Measurements from ENCODE around the gene ATXN1.

Gene ATXN1

DNA sequence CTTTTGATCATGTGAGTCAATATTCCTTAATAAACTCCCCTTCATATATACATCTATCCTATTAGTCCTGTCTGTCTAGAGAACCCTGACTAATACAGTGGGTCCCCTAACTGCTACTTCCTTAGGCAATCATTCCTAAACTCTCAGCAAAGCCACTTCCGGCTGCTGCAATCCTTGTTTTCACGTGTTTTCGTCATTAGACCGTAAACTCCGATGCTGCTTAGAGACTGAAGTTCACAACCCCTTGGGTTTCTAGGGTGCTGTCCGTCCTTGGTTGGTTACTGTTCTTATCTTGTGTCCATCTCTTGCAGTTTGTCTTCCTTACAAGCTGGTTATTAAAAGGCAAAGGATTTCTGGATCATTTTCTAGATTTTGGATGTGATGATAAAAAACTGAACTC, 416.5 kb downstream of the ATXN1 start:
- Histone ChIP-seq H4K91ac (ENCODE audit: low read length) (no peak overlapping the region), H3K4me2 (ENCODE audit: low read length, poor library complexity, severe bottlenecking) (no peak overlapping the region), H3K36me3 (ENCODE audit: control insufficient read depth in 1 of 2, insufficient read depth in 2 of 2, low read depth in 1 of 2, low read length in 2 of 2) (peaks cover 0 to 6% of the 10 kb centered on the region in 2 experiments), H3K14ac (ENCODE audit: low read length in 2 of 2) (no peak overlapping the region), H2AK5ac (ENCODE audit: low read length, severe bottlenecking) (no peak overlapping the region), H2BK5ac (ENCODE audit: low read depth, low read length, poor library complexity, severe bottlenecking) (no peak overlapping the region), H3K27me3 (ENCODE audit: control insufficient read depth in 1 of 2, insufficient read depth in 1 of 2, low read length in 2 of 2) (no peaks in the 10 kb centered on the region), H3K27ac (ENCODE audit: low read length, poor library complexity, severe bottlenecking) (peak overlapping the region; percentile 63), H3K4ac (ENCODE audit: low read depth in 1 of 2, low read length in 2 of 2) (peak overlapping the region; percentile 42 to 75), H3K79me1 (replicated peaks; ENCODE audit: low read length, poor library complexity, severe bottlenecking) (peaks cover 8% of the 10 kb centered on the region), H2BK120ac (ENCODE audit: low read depth, low read length) (no peak overlapping the region), H2AFZ (ENCODE audit: low read depth, low read length) (no peak overlapping the region), H3K18ac (ENCODE audit: low read depth in 1 of 2, low read length in 2 of 2) (peak overlapping the region in 1 of 2 experiments; percentile 15), H3K23ac (ENCODE audit: low read length in 2 of 2) (no peak overlapping the region), H3K4me1 (ENCODE audit: control insufficient read depth, insufficient read depth, low read depth, low read length) (peaks cover 15% of the 10 kb centered on the region), H3K9ac (ENCODE audit: low read length) (peak overlapping the region; percentile 73), H2BK15ac (ENCODE audit: low read depth, poor library complexity, severe bottlenecking) (no peak overlapping the region), H3K9me3 (ENCODE audit: control insufficient read depth, low read length) (no peaks in the 10 kb centered on the region), H3K4me3 (ENCODE audit: insufficient read depth in 1 of 2, low read depth in 1 of 2, low read length in 2 of 2) (no peak overlapping the region), H2BK12ac (ENCODE audit: low read length in 2 of 2) (peak overlapping the region; percentile 6 to 31), H4K8ac (ENCODE audit: low read length) (peak overlapping the region; percentile 83)
- 5% methylated on average over 6 of the region's 6 CpGs for WGBS
- peak; percentile 99 for DNase-seq

DNA sequence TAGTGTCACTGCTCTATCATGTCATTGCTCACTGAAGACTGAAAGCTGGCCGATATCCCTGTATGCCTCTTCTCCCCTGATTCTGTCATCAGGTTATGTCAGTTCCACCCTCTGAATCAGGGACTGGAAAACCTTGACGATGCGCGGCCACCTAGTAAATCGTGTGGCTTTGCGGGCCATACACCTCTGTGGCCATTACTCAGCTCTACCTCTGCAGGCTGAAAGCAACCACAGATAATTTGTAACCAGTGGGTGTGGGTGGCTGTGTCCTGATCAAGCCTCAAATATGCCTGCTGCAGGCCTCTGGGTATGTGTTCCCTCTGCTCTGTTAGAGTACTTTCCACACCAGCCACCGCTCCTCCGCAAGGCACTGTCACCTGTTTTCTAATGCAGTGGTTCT, 417.7 kb downstream of the ATXN1 start:
- 96% methylated on average over 8 of the region's 8 CpGs for WGBS
- Histone ChIP-seq H2AK5ac (ENCODE audit: low read length, severe bottlenecking) (peak overlapping the region; percentile 4), H3K14ac (ENCODE audit: low read length in 2 of 2) (peak overlapping the region in 1 of 2 experiments; percentile 44)

DNA sequence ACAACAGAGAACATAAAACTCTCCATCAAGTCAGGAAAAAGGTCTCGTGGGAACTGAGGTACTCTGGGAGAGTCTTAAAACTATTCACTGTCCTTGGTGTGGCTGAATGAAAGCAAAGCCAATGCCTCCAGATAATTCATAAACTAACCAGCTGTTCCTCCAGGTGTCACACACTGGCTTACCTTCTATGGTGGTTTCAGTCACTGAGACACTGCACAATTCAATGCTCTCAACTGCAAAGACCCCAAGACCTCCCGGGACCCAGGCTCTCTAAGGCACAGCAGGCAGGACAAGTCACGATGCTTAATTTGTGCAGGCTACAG, 422.0 kb downstream of the ATXN1 start:
- Histone ChIP-seq H2BK15ac (ENCODE audit: low read depth, poor library complexity, severe bottlenecking) (no peak overlapping the region), H3K27me3 (ENCODE audit: control insufficient read depth in 1 of 2, insufficient read depth in 1 of 2, low read length in 2 of 2) (no peaks in the 10 kb centered on the region), H3K4me3 (ENCODE audit: insufficient read depth in 1 of 2, low read depth in 1 of 2, low read length in 2 of 2) (peak overlapping the region in 1 of 2 experiments; percentile 29), H2BK5ac (ENCODE audit: low read depth, low read length, poor library complexity, severe bottlenecking) (no peak overlapping the region), H2AK5ac (ENCODE audit: low read length, severe bottlenecking) (no peak overlapping the region), H3K4me2 (ENCODE audit: low read length, poor library complexity, severe bottlenecking) (no peak overlapping the region), H3K18ac (ENCODE audit: low read depth in 1 of 2, low read length in 2 of 2) (peak overlapping the region; percentile 31 to 50), H3K9ac (ENCODE audit: low read length) (peak overlapping the region; percentile 62), H3K36me3 (ENCODE audit: control insufficient read depth in 1 of 2, insufficient read depth in 2 of 2, low read depth in 1 of 2, low read length in 2 of 2) (no peaks in the 10 kb centered on the region), H3K9me3 (ENCODE audit: control insufficient read depth, low read length) (no peaks in the 10 kb centered on the region), H2AFZ (ENCODE audit: low read depth, low read length) (no peak overlapping the region), H3K4ac (ENCODE audit: low read depth in 1 of 2, low read length in 2 of 2) (peak overlapping the region in 1 of 2 experiments; percentile 83), H3K4me1 (ENCODE audit: control insufficient read depth, insufficient read depth, low read depth, low read length) (peaks cover 20% of the 10 kb centered on the region), H3K79me1 (replicated peaks; ENCODE audit: low read length, poor library complexity, severe bottlenecking) (peaks cover 10% of the 10 kb centered on the region), H2BK12ac (ENCODE audit: low read length in 2 of 2) (peak overlapping the region; percentile 60 to 66), H4K8ac (ENCODE audit: low read length) (peak overlapping the region; percentile 67), H2BK120ac (ENCODE audit: low read depth, low read length) (no peak overlapping the region), H3K14ac (ENCODE audit: low read length in 2 of 2) (no peak overlapping the region), H3K23ac (ENCODE audit: low read length in 2 of 2) (no peak overlapping the region), H4K91ac (ENCODE audit: low read length) (no peak overlapping the region), H3K27ac (ENCODE audit: low read length, poor library complexity, severe bottlenecking) (peak overlapping the region; percentile 74)
- no peak for DNase-seq
- 51% methylated on average over 3 of the region's 3 CpGs for WGBS

More for the DNA sequence above, 417.7 kb downstream of the ATXN1 start:
- H3K9me3 ChIP-seq (ENCODE audit: control insufficient read depth, low read length) = no peaks in the 10 kb centered on the region
- peaks cover 8% of the 10 kb centered on the region for H3K79me1 ChIP-seq (replicated peaks; ENCODE audit: low read length, poor library complexity, severe bottlenecking)
- no peaks in the 10 kb centered on the region for H3K27me3 ChIP-seq (ENCODE audit: control insufficient read depth in 1 of 2, insufficient read depth in 1 of 2, low read length in 2 of 2)
- no peak overlapping the region for H3K9ac ChIP-seq (ENCODE audit: low read length)
- H3K18ac ChIP-seq (ENCODE audit: low read depth in 1 of 2, low read length in 2 of 2) = peak overlapping the region; percentile 44 to 54
- H3K4me2 ChIP-seq (ENCODE audit: low read length, poor library complexity, severe bottlenecking) = no peak overlapping the region
- H4K91ac ChIP-seq (ENCODE audit: low read length) = peak overlapping the region; percentile 71
- H2BK12ac ChIP-seq (ENCODE audit: low read length in 2 of 2) = peak overlapping the region; percentile 6 to 31
- peak overlapping the region; percentile 29 to 42 for H3K4ac ChIP-seq (ENCODE audit: low read depth in 1 of 2, low read length in 2 of 2)
- H2BK15ac ChIP-seq (ENCODE audit: low read depth, poor library complexity, severe bottlenecking) = no peak overlapping the region
- H3K36me3 ChIP-seq (ENCODE audit: control insufficient read depth in 1 of 2, insufficient read depth in 2 of 2, low read depth in 1 of 2, low read length in 2 of 2) = peaks cover 0 to 6% of the 10 kb centered on the region in 2 experiments
- no peak overlapping the region for H3K23ac ChIP-seq (ENCODE audit: low read length in 2 of 2)
- DNase-seq = no peak
- H3K4me1 ChIP-seq (ENCODE audit: control insufficient read depth, insufficient read depth, low read depth, low read length) = peaks cover 18% of the 10 kb centered on the region
- H4K8ac ChIP-seq (ENCODE audit: low read length) = peak overlapping the region; percentile 64
- no peak overlapping the region for H2BK5ac ChIP-seq (ENCODE audit: low read depth, low read length, poor library complexity, severe bottlenecking)
- no peak overlapping the region for H3K27ac ChIP-seq (ENCODE audit: low read length, poor library complexity, severe bottlenecking)
- H3K4me3 ChIP-seq (ENCODE audit: insufficient read depth in 1 of 2, low read depth in 1 of 2, low read length in 2 of 2) = no peak overlapping the region
- no peak overlapping the region for H2AFZ ChIP-seq (ENCODE audit: low read depth, low read length)
- peak overlapping the region; percentile 11 for H2BK120ac ChIP-seq (ENCODE audit: low read depth, low read length)

DNA sequence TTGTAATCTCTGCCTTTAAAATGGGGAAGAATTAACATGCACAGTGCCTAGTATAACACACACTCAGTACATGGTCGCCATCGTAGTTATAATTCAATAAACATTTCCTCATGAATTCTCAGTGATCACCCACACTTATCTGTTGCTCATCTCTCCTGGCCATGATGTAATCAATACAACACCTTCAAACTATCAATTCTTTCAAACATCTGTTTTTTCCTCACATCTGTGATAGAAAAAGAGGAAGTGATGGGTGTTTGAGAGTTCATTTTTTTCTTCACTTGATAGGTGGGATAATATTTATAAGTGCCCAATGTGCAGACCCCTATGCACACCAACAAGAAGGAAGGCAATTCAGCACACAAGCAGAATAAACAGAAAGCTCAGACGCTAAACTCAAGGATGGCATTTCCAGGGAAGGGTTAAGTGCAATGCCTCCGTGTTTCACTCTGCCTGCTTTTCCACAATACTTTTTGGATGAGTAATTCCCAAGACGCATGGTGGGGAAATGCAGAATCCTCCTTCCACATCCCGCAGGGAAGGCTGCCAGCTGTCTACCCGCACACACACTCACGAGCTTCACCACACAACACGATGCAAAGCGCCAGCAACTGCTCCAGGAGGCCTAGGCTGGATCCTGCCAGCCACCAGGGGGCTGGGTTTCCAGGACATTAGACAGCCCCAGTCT, 422.5 kb downstream of the ATXN1 start:
- Histone ChIP-seq H3K79me1 (replicated peaks; ENCODE audit: low read length, poor library complexity, severe bottlenecking) (peaks cover 10% of the 10 kb centered on the region), H2AFZ (ENCODE audit: low read depth, low read length) (no peak overlapping the region), H3K4me3 (ENCODE audit: insufficient read depth in 1 of 2, low read depth in 1 of 2, low read length in 2 of 2) (peak overlapping the region in 1 of 2 experiments; percentile 60), H3K9ac (ENCODE audit: low read length) (peak overlapping the region; percentile 62), H4K91ac (ENCODE audit: low read length) (no peak overlapping the region), H3K4ac (ENCODE audit: low read depth in 1 of 2, low read length in 2 of 2) (no peak overlapping the region), H2AK5ac (ENCODE audit: low read length, severe bottlenecking) (no peak overlapping the region), H3K14ac (ENCODE audit: low read length in 2 of 2) (no peak overlapping the region), H2BK5ac (ENCODE audit: low read depth, low read length, poor library complexity, severe bottlenecking) (no peak overlapping the region), H3K18ac (ENCODE audit: low read depth in 1 of 2, low read length in 2 of 2) (no peak overlapping the region), H3K27me3 (ENCODE audit: control insufficient read depth in 1 of 2, insufficient read depth in 1 of 2, low read length in 2 of 2) (no peaks in the 10 kb centered on the region), H2BK120ac (ENCODE audit: low read depth, low read length) (no peak overlapping the region), H3K23ac (ENCODE audit: low read length in 2 of 2) (no peak overlapping the region), H4K8ac (ENCODE audit: low read length) (no peak overlapping the region), H2BK12ac (ENCODE audit: low read length in 2 of 2) (no peak overlapping the region), H2BK15ac (ENCODE audit: low read depth, poor library complexity, severe bottlenecking) (no peak overlapping the region), H3K4me1 (ENCODE audit: control insufficient read depth, insufficient read depth, low read depth, low read length) (peaks cover 20% of the 10 kb centered on the region), H3K9me3 (ENCODE audit: control insufficient read depth, low read length) (no peaks in the 10 kb centered on the region), H3K4me2 (ENCODE audit: low read length, poor library complexity, severe bottlenecking) (no peak overlapping the region), H3K27ac (ENCODE audit: low read length, poor library complexity, severe bottlenecking) (peak overlapping the region; percentile 74), H3K36me3 (ENCODE audit: control insufficient read depth in 1 of 2, insufficient read depth in 2 of 2, low read depth in 1 of 2, low read length in 2 of 2) (no peaks in the 10 kb centered on the region)
- WGBS = 3% methylated on average over 9 of the region's 10 CpGs
- peak; percentile 99 for DNase-seq
